GM19025 (cell line): ENCODE measurements around the gene PDXK.

ENCODE experiments used
- ATAC-seq: cut with Tn5 transposase; IDR thresholded peaks from one replicate; pipeline ENCODE4 v1.9.1; 2021; ENCODE audit warnings: mild to moderate bottlenecking, low read depth, moderate library complexity; ENCODE audit not compliant: unreplicated experiment

Gene PDXK

GRCh38 chr21:43775795-43776430, 57.0 kb downstream of the PDXK start, which contains the start of gene CSTB:
CSTB (minus strand) TSS chr21:43776308; CDS start chr21:43776269, 39 bp downstream.
- peak; percentile 71 for ATAC-seq

DNA sequence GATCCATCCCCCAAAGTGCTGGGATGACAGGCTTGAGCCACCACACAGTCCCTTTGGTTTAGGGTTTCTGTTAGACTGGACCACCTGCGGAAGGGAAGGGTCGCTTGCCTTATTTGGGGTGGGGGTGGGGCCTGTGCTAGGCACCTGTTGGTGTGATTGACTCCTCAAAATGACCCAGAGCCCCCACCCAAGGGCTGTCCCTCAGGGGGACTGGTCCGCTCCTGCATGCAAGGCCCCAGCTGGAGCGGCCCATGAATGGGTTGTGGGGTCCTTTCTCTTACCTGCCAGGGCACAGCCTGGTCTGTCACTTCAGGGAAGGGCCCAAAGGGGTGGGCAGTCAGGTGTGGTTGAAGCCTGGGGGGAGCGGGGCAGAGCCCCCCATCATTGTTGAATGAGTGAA, 59.0 kb downstream of the PDXK start:
- ATAC-seq, result no peak

- ATAC-seq, result no peak
These were observed 59.8 kb downstream of the PDXK start for GRCh38 chr21:43778469-43779335.

- ATAC-seq, result no peak
These were observed 60.7 kb downstream of the PDXK start for GRCh38 chr21:43779660-43780059.

DNA sequence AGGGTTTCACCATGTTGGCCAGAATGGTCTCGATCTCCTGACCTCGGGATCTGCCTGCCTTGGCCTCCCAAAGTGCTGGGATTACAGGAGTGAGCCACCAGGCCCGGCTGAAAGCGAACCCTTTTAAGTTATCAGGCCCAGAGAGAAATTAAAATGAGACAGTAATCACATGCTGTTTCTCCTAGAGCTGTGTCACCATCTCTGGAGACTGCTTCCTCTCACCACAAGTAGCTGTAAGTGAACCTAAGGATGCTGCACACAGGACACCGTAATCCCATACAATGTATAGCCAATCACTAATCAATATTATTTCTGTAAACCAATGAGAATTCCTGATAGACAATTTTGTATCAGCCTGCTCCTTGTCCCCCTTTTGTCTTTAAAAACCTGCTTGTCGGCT, 62.9 kb downstream of the PDXK start:
- ATAC-seq, result no peak

DNA sequence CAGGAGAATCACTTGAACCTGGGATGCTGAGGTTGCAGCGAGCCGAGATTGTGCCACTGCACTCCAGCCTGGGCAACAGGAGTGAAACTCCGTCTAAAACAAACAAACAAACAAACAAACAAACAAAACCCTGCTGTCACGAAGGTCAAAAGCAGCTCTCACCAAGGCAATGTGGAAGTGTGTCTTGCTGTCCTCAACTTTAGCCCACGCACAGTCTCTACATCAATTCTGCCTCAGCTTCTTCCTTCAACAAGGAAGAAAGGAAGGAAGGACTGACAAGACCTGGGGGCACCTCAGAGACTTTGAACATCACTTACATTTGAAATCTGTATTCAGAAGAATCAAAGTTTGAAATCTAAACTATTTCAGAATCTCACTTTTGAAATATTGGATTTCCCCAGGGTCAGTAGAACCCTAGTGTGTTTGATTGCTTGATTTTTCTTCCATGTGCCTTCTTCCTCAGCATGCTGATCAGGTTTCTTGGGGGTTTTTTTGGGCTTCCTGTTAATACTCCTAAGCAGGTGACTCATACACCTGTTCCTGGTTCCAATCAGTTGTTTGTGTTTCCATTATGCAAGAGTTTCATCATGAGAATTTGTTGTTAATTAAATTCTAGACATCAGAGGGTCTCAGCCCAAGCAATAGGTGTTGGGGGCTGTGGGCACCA, 63.6 kb downstream of the PDXK start:
- ATAC-seq, result no peak

DNA sequence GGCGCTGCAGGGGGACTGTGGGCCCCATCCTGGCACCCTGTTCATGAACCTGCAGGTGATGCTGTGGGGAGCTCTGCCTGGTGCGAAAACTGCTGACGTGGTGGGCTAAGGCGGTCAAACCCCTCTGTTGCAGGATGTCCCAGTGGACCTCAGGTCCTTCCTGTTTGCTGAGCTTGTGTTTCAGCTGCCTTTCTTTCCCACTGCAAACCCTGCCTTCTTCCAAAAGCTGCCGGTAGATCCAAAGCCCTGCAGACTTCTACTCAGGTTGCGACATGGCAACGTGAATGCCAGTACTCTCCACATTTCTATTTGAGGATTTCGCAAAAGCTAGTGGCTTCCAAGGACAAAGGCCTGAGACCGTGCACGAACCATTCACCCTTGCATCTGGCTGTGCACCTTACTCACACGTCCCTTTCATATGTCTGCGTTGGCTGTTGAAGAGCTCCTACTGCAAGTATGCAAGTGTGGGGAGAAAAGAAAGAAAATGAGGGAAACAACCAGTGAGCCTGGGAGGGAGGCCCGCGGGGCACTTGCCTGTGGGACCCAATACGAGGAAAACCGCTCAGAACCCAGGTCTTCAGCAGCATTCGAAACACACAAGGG, 64.3 kb downstream of the PDXK start:
- ATAC-seq, result no peak

- no peak for ATAC-seq
These were observed 66.2 kb downstream of the PDXK start for GRCh38 chr21:43785134-43785533.

- no peak for ATAC-seq
These were observed 67.4 kb downstream of the PDXK start for GRCh38 chr21:43786300-43786806.

DNA sequence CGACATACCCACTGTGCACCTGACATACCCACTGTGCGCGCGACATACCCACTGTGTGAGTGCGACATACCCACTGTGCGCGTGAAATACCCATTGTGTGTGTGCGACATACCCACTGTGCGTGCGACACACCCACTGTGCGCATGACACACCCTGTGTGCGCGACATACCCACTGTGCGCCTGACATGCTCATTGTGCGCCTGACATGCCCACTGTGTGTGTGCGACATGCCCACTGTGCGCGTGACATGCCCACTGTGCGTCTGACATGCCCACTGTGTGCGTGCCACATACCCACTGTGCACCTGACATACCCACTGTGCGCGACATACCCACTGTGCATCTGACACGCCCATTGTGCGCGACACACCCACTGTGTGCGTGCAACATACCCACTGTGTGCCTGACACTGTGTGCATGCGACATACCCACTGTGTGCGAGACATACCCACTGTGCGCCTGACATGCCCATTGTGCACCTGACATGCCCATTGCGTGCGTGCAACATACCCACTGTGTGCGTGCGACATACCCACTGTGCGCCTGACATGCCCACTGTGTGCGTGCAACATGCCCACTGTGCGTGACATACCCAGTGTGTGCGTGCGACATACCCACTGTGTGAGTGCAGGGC, 68.0 kb downstream of the PDXK start:
- no peak for ATAC-seq

- ATAC-seq, result peak; percentile 84
These were observed 70.5 kb downstream of the PDXK start, which contains the start of gene RRP1 for GRCh38 chr21:43789276-43790009. RRP1 (plus strand) TSS chr21:43789577; CDS start chr21:43789630, 53 bp downstream.

DNA sequence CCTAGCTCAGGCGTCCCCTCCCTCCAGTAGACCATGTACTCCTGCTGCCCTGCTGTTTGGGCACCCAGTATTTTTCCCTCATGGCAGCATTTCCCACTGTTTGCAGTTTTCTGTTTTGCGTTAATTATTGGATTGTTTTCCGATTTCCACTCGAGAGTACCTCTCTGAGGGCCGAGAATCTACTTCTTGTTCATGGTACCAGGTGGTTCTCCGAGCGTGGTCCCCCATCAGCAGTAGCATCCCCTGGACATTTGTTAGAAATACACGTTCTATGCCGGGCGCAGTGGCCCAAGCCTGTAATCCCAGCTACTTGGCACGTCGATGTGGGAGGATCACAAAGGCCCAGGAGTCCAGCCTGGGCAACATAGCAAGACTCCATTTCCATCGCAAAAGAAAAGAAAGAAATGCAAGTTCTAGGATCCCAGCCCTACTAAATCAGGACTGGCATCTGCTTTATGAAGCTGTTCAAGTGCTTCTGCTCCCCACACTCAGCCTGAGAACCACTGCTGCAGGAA, 71.1 kb downstream of the PDXK start:
- no peak for ATAC-seq

DNA sequence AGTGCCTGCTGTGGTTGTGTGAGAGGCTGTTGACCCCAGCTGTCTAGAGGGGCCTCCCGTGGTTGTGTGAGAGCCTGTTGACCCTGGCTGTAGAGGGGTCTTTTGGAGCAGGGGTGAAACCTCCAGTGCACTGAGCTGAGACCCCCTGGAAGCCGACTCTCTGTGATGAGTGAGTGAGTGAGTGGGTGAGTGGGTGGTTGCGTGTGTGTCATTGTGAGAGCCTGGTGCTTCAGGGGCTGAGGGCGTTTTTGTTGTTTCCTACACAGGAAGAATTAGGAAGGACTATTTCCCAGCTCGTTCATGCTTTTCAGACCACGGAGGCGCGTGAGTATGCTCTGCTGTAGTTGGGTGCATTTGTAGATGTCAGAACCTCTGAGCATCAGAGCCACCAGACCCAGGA, 73.5 kb downstream of the PDXK start:
- ATAC-seq, result no peak

- ATAC-seq, result no peak
These were observed 74.3 kb downstream of the PDXK start for GRCh38 chr21:43793243-43793642.

DNA sequence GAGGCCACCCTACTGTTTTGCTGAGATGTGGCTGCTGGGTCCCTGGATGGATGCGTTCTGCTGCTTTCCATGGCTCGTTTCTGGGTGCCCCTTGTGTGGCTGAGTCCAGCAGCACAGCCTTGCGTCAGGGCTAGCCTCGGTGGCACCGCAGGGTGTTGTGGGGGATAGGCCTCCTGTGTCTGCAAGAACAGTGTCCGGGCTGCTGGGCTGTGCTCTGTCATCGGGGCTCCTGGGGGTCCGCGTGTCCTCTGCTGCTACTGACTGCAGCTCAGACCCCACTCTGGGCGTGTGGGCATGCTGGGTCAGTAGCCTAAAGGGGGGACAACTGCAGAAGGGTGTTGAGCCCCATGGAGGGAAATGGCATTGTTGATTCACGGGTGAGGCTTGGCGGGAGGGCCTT, 75.4 kb downstream of the PDXK start:
- ATAC-seq, result no peak

GRCh38 chr21:43794857-43795256, 75.9 kb downstream of the PDXK start:
- ATAC-seq, result no peak

DNA sequence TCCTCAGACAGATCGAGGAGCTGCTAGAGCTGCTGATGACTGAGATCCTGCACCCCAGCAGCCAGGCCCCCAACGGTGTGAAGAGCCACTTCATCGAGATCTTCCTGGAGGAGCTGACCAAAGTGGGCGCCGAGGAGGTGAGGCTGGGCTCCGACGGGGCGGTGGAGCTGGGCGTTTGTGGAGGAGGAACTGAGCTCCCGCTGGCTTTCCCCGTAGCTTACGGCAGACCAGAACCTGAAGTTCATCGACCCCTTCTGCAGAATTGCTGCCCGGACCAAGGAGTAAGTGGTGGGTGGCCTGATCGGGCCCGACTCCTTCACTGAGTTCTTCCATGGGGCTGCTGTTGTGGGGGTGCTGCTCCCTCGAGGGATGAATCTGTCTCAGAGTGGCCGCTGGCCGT, 78.5 kb downstream of the PDXK start:
- ATAC-seq, result no peak

- ATAC-seq, result no peak
These were observed 79.2 kb downstream of the PDXK start for GRCh38 chr21:43797925-43798715.
